Epithelial cell of esophagus (primary cell): ENCODE results near the gene MBD4.

Source experiments
- DNase-seq: peaks from one replicate; pipeline ENCODE4 v3.0.0; 2010; ENCODE audit warnings: low read depth
- H3K4me3 ChIP-seq: 2 replicates; pipeline ENCODE4 v1.5.1; 2011; ENCODE audit warnings: mild to moderate bottlenecking, low read length, control low read depth
- TF ChIP-seq, protein P1 (sequence below): IDR thresholded peaks from 2 replicates; pipeline ENCODE4 v1.5.1; 2011; ENCODE audit warnings: low read depth, mild to moderate bottlenecking, low read length, control low read depth, inconsistent platforms; ENCODE audit not compliant: insufficient read depth; ENCODE audit errors: missing control alignments

The MBD4 gene

DNA sequence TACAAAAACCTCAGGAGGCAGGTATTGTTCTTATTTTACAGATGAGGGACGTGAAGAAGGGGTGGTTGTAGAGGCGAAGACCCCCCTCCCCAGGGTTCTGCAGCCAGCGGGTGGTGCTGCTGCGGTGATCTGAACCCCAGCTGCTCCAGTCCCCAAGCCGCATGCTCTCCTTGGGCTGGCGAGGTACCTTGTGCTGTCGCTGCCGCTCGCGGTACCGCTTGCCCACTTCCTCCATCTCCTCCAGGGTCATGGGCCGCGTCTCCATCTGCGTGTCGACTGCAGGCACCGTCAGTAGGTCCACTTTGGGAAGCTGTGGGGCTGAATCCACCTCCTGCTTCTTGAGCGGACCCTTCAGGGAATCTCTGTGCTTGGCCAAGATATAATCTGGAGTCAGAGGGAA lies 28.8 kb downstream of the MBD4 start:
- H3K4me3 ChIP-seq = no peak overlapping the region
- TF ChIP-seq, protein P1, sequence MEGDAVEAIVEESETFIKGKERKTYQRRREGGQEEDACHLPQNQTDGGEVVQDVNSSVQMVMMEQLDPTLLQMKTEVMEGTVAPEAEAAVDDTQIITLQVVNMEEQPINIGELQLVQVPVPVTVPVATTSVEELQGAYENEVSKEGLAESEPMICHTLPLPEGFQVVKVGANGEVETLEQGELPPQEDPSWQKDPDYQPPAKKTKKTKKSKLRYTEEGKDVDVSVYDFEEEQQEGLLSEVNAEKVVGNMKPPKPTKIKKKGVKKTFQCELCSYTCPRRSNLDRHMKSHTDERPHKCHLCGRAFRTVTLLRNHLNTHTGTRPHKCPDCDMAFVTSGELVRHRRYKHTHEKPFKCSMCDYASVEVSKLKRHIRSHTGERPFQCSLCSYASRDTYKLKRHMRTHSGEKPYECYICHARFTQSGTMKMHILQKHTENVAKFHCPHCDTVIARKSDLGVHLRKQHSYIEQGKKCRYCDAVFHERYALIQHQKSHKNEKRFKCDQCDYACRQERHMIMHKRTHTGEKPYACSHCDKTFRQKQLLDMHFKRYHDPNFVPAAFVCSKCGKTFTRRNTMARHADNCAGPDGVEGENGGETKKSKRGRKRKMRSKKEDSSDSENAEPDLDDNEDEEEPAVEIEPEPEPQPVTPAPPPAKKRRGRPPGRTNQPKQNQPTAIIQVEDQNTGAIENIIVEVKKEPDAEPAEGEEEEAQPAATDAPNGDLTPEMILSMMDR = no peak
- DNase-seq = no peak

DNA sequence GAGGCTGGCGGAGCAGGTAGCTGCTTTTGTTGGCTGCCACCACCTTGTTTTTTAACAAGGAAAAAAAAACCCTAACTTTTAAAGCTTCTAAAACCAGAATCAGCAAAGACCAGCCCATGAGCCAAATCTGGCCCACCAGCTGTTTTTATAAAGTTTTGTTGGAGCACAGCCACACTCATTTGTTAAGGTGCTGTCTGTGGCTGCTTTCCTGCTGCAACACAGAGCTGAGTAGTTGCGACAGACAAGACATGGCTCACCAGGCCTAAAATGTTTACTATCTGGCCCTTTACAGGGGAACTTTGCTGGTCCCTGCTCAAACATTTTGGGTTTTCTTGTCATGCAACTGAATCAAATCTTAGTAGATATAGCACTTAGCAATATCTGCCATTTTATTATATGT lies 30.2 kb downstream of the MBD4 start:
- no peak for DNase-seq
- TF ChIP-seq, protein P1 = no peak
- H3K4me3 ChIP-seq = no peak overlapping the region

DNA sequence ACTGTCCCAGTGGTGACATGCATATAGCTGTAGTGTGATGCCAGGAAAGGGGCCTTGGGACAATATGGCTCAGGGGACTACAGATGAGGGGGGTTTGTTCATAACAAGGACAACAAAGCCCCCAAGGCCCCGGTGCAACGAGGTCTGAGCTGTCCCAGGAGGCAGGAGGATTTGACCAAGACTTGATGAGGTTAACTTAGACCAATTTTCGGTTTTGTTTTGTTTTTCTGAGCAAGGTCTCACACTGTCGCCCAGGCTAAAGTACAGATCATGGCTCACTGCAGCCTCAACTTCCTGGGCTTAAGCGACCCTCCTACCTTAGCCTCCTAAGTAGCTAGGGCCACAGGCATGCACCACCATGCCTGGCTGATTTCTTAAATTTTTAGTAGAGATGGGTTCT lies 35.1 kb downstream of the MBD4 start:
- no peak overlapping the region for H3K4me3 ChIP-seq
- TF ChIP-seq, protein P1 = no peak
- no peak for DNase-seq

DNA sequence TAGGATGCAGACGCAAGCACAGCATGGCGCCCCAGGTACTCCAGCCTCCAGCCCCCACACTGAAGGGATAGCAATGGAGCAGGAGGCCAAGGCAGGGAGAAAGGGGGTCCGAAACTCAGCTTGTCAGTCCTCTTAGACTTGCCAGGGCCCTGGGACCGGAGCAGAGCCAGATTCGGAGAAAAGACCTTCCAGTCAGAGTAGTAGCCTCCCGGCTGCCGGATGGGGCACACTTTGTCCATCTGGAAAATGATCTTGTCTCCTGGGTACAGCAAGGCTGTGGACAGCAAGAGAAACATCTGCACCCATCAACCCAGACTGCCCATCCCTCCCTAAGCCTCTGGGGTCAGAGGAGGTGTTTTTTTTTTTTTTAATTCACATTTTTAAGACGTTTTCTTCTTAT lies 35.6 kb downstream of the MBD4 start:
- H3K4me3 ChIP-seq = no peak overlapping the region
- TF ChIP-seq, protein P1 = no peak
- DNase-seq = no peak

DNA sequence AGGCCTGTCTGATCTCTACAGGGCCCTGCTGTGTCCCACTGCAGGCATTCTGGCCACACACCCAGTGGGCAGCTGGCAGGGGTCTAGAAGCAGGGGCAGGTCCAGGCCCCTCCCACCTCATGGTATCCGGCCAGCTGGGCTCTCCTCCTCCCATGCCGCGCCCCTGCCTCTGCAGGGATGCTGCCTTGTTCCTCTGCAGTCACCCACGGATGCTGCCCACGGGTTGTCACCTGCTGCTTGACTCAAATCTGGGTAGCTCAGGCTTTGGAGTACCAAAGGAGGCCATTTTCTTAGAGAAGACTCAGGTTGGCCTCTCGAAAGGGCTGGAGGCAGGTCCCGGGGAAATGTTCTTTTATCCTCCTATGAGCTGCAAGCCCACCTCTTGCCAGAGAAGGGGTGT lies 36.3 kb downstream of the MBD4 start:
- no peak for DNase-seq
- TF ChIP-seq, protein P1 = no peak
- H3K4me3 ChIP-seq = no peak overlapping the region

DNA sequence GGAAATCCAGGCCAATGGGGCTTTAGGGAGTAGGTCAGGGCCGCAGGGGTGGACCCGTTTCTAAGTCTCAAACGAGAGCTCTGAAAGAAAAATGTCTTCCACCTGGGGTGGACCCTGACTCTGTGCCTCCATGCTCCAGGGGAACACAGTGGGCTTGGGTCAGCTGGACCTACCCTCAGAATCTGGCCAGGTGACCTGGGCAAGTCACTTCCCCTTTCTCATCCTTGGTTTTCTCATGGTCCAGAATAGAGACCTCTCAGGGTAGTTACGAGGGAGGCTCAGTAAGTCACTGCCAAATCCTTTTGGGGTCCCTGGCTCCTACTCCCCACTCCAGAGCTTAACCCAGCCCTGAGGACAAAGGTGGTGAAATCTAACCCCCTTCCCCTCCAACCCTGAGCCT lies 37.1 kb downstream of the MBD4 start:
- DNase-seq = no peak
- TF ChIP-seq, protein P1 = no peak
- no peak overlapping the region for H3K4me3 ChIP-seq

DNA sequence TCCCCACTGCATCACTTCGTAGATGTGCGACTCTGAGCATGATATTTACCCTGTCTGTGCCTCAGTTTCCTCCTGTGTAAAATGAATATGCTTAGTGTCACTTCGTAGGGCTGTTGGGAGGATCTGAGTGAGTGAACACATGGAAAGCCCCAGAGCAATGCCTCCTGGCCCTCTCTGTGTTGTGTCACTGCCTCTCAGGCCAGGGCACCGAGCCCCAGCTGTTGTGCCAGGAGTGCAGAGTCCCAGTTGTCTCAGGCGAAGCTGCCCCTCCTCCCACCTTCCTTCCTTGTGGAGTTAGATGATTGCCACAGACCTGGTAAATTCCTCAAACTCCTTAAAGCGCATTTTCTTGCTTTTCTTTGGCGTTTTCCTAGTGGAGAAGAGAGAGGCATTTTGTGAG lies 37.5 kb downstream of the MBD4 start:
- TF ChIP-seq, protein P1 = no peak
- no peak overlapping the region for H3K4me3 ChIP-seq
- no peak for DNase-seq
